Memory B cell (primary cell): Measurements from ENCODE around the gene EFCAB14.
A peak's percentile ranks its signal among the peaks of the same experiment; 100 is the strongest.

Experiments used
- ATAC-seq: fragments of 150-1000 bp; cut with Tn5 transposase; 2 replicates; pipeline ENCODE4 v1.10.0; 2021; ENCODE audit warnings: low read depth, mild to moderate bottlenecking, moderate library complexity
- DNase-seq, 2 donors: peaks; one replicate each; pipeline ENCODE4 v3.0.0; 2022; ENCODE audit warnings: low spot score in 2 of 2
- H3K27ac Mint-ChIP-seq: one replicate; pipeline ENCODE4 v1.8.0; 2022; ENCODE audit warnings: mild to moderate bottlenecking, moderate library complexity, mixed read lengths
- H3K27me3 Mint-ChIP-seq: one replicate; pipeline ENCODE4 v1.8.0; 2022; ENCODE audit warnings: mixed read lengths
- H3K36me3 Mint-ChIP-seq: one replicate; pipeline ENCODE4 v1.8.0; 2022; ENCODE audit warnings: mild to moderate bottlenecking, mixed read lengths
- H3K4me1 Mint-ChIP-seq: one replicate; pipeline ENCODE4 v1.8.0; 2022; ENCODE audit warnings: mixed read lengths
- H3K4me3 Mint-ChIP-seq: one replicate; pipeline ENCODE4 v1.8.0; 2022; ENCODE audit warnings: mild to moderate bottlenecking, moderate library complexity, mixed read lengths
- H3K9me3 Mint-ChIP-seq: one replicate; pipeline ENCODE4 v1.8.0; 2022; ENCODE audit warnings: mixed read lengths

EFCAB14 gene

GRCh38 chr1:46686255-46686654 is 32.7 kb downstream of the EFCAB14 start:
- Mint-ChIP-seq H3K4me1 (peaks cover 2% of the 10 kb centered on the region), H3K27me3 (no peaks in the 10 kb centered on the region), H3K9me3 (no peaks in the 10 kb centered on the region), H3K4me3 (no peak overlapping the region), H3K36me3 (peaks cover 50% of the 10 kb centered on the region), H3K27ac (peak overlapping the region; percentile 63)
- ATAC-seq (no peak), DNase-seq (no peak)

- no peak for ATAC-seq
- H3K27me3 Mint-ChIP-seq: no peaks in the 10 kb centered on the region
Observed at GRCh38 chr1:46684670-46685069, 34.2 kb downstream of the EFCAB14 start.

GRCh38 chr1:46682064-46682463 is 36.9 kb downstream of the EFCAB14 start:
- no peak for ATAC-seq
- Mint-ChIP-seq H3K4me1 (peaks cover 2% of the 10 kb centered on the region), H3K27ac (no peak overlapping the region), H3K36me3 (peaks cover 46% of the 10 kb centered on the region), H3K4me3 (no peak overlapping the region), H3K27me3 (no peaks in the 10 kb centered on the region), H3K9me3 (no peaks in the 10 kb centered on the region)
- no peak for DNase-seq

More at GRCh38 chr1:46684670-46685069, 34.2 kb downstream of the EFCAB14 start:
- no peak for DNase-seq
- H3K36me3 Mint-ChIP-seq: peaks cover 54% of the 10 kb centered on the region
- H3K4me1 Mint-ChIP-seq: peaks cover 2% of the 10 kb centered on the region
- no peak overlapping the region for H3K27ac Mint-ChIP-seq
- H3K9me3 Mint-ChIP-seq: no peaks in the 10 kb centered on the region
- H3K4me3 Mint-ChIP-seq: no peak overlapping the region

DNA sequence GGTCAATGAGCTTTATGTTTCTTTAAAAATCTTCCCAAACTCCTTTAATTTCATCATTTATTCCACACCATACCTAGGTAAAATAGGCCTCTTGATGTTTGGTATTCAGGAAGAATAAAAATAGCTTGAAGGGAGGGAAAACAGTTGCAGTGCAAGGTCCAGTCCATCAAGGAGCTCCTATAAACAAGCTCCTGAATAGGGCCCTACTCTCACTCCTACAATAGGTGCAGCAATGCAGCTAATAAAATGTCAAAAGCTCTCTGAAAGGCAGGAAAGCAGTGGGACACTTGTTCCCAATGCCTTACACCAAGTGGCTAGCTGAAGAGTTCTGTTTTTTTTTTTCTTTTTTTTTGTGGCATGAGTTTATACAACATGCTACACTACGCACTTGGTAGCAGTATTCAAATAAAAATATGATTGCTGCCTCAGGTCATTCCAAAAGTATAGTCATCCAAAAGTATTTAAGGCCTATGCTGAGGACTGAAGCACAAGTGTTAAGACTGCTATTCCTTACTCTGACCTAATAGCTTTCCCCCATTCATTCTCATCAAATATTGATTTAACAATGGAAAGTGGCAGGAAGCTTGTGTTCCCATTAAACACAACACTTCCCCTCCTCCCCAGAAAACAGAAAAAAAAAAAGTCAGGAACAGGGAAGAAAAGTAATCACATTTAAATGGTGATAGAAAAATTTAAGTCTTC is 37.4 kb downstream of the EFCAB14 start:
- Mint-ChIP-seq H3K36me3 (peaks cover 42% of the 10 kb centered on the region), H3K4me1 (no peaks in the 10 kb centered on the region), H3K27ac (peak overlapping the region; percentile 62), H3K27me3 (no peaks in the 10 kb centered on the region), H3K9me3 (no peaks in the 10 kb centered on the region), H3K4me3 (no peak overlapping the region)
- DNase-seq (no peak), ATAC-seq (no peak)

GRCh38 chr1:46679789-46680573 is 38.9 kb downstream of the EFCAB14 start:
- H3K27ac Mint-ChIP-seq: no peak overlapping the region
- H3K4me3 Mint-ChIP-seq: no peak overlapping the region
- no peaks in the 10 kb centered on the region for H3K4me1 Mint-ChIP-seq
- DNase-seq (no peak), ATAC-seq (no peak)
- H3K27me3 Mint-ChIP-seq: no peaks in the 10 kb centered on the region
- no peaks in the 10 kb centered on the region for H3K9me3 Mint-ChIP-seq
- H3K36me3 Mint-ChIP-seq: peaks cover 34% of the 10 kb centered on the region

GRCh38 chr1:46677339-46677738 is 41.6 kb downstream of the EFCAB14 start:
- ATAC-seq (no peak), DNase-seq (no peak)
- Mint-ChIP-seq H3K9me3 (no peaks in the 10 kb centered on the region), H3K4me1 (no peaks in the 10 kb centered on the region), H3K4me3 (no peak overlapping the region), H3K27me3 (no peaks in the 10 kb centered on the region), H3K27ac (peak overlapping the region; percentile 47), H3K36me3 (peaks cover 29% of the 10 kb centered on the region)

GRCh38 chr1:46676531-46676930 is 42.4 kb downstream of the EFCAB14 start:
- Mint-ChIP-seq H3K4me1 (no peaks in the 10 kb centered on the region), H3K9me3 (no peaks in the 10 kb centered on the region), H3K27me3 (no peaks in the 10 kb centered on the region), H3K4me3 (no peak overlapping the region), H3K36me3 (peaks cover 22% of the 10 kb centered on the region), H3K27ac (peak overlapping the region; percentile 47)
- ATAC-seq: no peak
- no peak for DNase-seq

- H3K4me3 Mint-ChIP-seq: no peak overlapping the region
- ATAC-seq (no peak), DNase-seq (no peak)
- no peaks in the 10 kb centered on the region for H3K4me1 Mint-ChIP-seq
- peaks cover 17% of the 10 kb centered on the region for H3K36me3 Mint-ChIP-seq
- peak overlapping the region; percentile 67 for H3K27ac Mint-ChIP-seq
- H3K27me3 Mint-ChIP-seq: no peaks in the 10 kb centered on the region
- no peaks in the 10 kb centered on the region for H3K9me3 Mint-ChIP-seq
Observed at GRCh38 chr1:46675549-46676314, 43.2 kb downstream of the EFCAB14 start.

DNA sequence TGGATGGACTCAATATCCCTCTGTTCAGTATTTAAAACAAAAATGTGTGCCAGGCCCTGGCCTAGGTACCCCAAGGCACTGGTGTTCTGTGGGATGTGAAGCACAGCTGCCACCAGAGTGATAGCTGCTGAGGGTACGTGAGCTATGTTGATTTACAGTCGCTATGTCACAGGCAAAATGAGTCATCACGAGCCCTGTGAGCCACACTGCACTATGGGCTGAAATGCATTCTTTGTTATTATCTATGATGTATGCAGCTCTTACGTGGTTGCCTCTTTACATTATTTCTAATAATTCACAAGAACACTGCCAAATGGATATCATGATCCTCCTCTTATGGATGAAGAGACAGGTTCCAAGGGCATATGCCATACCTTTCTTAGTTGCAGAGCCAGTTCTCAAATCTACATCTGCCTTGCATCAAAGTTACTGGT is 45.1 kb downstream of the EFCAB14 start:
- DNase-seq (no peak), ATAC-seq (no peak)
- Mint-ChIP-seq H3K9me3 (no peaks in the 10 kb centered on the region), H3K36me3 (peaks cover 7% of the 10 kb centered on the region), H3K4me1 (no peaks in the 10 kb centered on the region), H3K27ac (no peak overlapping the region), H3K4me3 (no peak overlapping the region), H3K27me3 (no peaks in the 10 kb centered on the region)

DNA sequence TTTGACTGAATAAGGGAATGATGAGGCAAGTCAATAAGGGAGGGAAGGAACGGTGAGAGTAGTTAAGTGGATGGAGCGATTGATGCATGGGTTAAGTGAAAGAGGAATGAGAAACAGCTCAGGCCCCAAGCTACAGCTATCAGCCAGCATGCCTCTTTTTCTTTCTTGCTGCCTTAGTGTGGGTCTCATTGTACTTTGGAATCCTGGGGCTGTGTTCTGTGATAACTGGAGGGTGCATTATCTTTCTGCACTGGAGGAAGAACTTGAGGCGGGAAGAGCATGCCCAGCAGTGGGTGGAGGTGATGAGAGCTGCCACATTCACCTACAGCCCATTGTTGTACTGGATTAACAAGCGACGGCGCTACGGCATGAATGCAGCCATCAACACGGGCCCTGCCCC is 46.2 kb downstream of the EFCAB14 start:
- H3K36me3 Mint-ChIP-seq: peaks cover 7% of the 10 kb centered on the region
- H3K27ac Mint-ChIP-seq: no peak overlapping the region
- no peak overlapping the region for H3K4me3 Mint-ChIP-seq
- DNase-seq (no peak), ATAC-seq (no peak)
- no peaks in the 10 kb centered on the region for H3K27me3 Mint-ChIP-seq
- no peaks in the 10 kb centered on the region for H3K4me1 Mint-ChIP-seq
- H3K9me3 Mint-ChIP-seq: no peaks in the 10 kb centered on the region

DNA sequence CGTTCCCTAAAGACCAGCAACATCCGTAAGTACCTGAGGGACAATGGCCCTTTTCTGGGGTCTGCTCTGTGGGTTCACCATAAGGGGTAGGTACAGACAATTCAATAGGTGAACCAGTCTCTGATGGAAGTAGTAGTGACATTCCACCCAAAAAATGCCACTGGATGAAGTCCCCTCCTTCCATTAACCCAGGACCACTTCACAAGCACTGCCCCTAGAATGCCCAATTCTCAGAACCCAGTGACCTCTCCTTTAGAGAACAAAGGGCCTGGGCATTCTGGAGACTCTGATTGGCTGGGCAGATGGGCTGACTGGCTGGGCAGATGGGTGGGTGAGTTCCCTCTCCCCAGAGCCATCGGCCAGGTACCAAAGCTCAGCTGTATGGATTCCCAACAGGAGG is 47.4 kb downstream of the EFCAB14 start, which contains the start of gene TEX38:
TEX38 (plus strand) TSS at position 301 of the 400 bp plus-strand sequence; CDS start at position 382, 81 bp downstream.
- Mint-ChIP-seq H3K4me3 (no peak within 1 kb of the TSS), H3K27me3 (no peaks in the 10 kb centered on the region), H3K36me3 (peaks cover 2% of the 10 kb centered on the region), H3K9me3 (no peaks in the 10 kb centered on the region), H3K27ac (no peak within 1 kb of the TSS), H3K4me1 (peaks cover 10% of the 10 kb centered on the region)
- DNase-seq: no peak
- ATAC-seq: no peak

- Mint-ChIP-seq H3K27me3 (no peaks in the 10 kb centered on the region), H3K4me3 (no peak overlapping the region), H3K27ac (no peak overlapping the region), H3K9me3 (no peaks in the 10 kb centered on the region), H3K4me1 (peaks cover 12% of the 10 kb centered on the region), H3K36me3 (peaks cover 2% of the 10 kb centered on the region)
- ATAC-seq (no peak), DNase-seq (no peak)
Observed at GRCh38 chr1:46670134-46670533, 48.8 kb downstream of the EFCAB14 start.

- Mint-ChIP-seq H3K36me3 (peaks cover 7% of the 10 kb centered on the region), H3K27ac (peak within 1 kb of the TSS; percentile 14), H3K4me1 (peaks cover 12% of the 10 kb centered on the region), H3K27me3 (no peaks in the 10 kb centered on the region), H3K4me3 (peak within 1 kb of the TSS; percentile 67), H3K9me3 (no peaks in the 10 kb centered on the region)
- DNase-seq: peak; percentile 25 to 37
- peak; percentile 85 for ATAC-seq
Observed at GRCh38 chr1:46667782-46668760, 50.8 kb downstream of the EFCAB14 start, which contains the start of gene ATPAF1. ATPAF1 (minus strand) TSS chr1:46668364; CDS start chr1:46668322, 42 bp downstream.
